ENCODE results near the gene VSIG1. TPM values are rescaled to one million over a fixed set of nuclear protein-coding genes. Genes with fewer than 3 reads are reported as not detected.

VSIG1 gene
- total RNA-seq, 1 donor from 2014 or later, result 0.58 TPM

DNA sequence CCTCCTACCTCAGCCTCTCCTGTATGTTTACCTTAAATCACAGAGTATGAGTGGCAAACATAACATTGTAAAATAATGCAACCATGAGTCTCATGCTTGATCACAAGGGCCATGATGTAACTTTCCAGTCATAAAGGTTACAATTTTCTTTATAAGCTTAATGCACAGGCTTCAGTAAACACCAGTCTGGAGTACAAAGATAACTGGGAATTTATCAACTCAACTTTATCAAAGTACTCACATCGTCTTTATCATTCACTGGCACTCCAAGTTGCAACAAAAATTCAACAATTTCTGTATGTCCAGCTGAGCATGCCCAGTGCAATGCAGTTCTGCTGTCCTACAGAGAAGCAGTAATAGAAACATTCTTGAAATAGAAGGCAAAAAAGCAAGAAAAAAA, 43.6 kb downstream of the VSIG1 start:
- no peaks in the 10 kb centered on the region for H3K9me3 Mint-ChIP-seq
- no peak for DNase-seq
- no peak overlapping the region for H3K4me3 Mint-ChIP-seq
- peaks cover 13% of the 10 kb centered on the region for H3K36me3 Mint-ChIP-seq (ENCODE audit: low read depth)
- intact Hi-C loops (cut with micrococcal nuclease), result no loop called here
- H3K27ac Mint-ChIP-seq, result no peak overlapping the region
- no peaks in the 10 kb centered on the region for H3K27me3 Mint-ChIP-seq
- H3K4me1 Mint-ChIP-seq, result peaks cover 2% of the 10 kb centered on the region

DNA sequence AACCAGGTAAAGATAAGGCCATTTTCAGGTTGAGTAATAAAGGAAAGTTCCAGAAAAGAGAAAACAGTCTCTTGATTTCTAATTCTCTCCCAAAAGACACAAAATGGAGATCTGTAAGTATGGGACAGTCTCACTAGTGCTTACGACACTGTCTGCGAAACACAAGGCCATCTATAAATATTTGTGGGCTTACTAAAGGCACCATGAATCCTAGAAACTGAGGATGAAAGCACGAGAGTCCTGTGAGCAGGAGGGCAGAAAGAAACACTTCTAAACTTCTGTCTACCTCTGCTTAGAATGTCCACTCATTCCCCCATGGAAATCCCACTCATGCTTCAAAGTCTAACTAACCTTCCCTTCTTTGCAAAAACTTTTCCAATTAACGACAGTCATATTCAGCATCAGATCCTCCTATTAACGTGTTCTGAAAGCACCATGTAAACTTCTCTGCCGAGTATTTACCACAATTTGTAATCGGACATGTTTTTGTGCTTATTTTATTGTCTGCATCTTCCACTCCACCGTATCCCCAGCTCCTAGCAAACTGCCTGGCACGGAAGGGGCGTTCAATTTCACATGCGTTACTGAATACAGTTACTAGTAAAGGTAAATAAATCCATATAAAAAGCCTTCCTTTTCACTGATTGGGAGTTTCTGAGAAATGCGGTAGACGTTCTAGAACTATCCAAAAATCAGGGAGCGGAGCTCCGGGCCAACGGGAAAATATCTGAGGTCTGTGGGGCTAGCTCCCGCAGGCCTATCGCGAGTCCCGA, 45.8 kb downstream of the VSIG1 start:
- H3K4me3 Mint-ChIP-seq, result no peak overlapping the region
- peak; percentile 52 for DNase-seq
- no peaks in the 10 kb centered on the region for H3K9me3 Mint-ChIP-seq
- H3K27ac Mint-ChIP-seq, result no peak overlapping the region
- H3K27me3 Mint-ChIP-seq, result no peaks in the 10 kb centered on the region
- H3K4me1 Mint-ChIP-seq, result peaks cover 6% of the 10 kb centered on the region
- intact Hi-C loops (cut with micrococcal nuclease), result loop anchor here (1.0 to 5.0 kb wide), 2 partner anchors 972 to 1447 kb away; partner anchors contain the start of genes NXT2 and RBM41
- H3K36me3 Mint-ChIP-seq (ENCODE audit: low read depth), result peaks cover 8% of the 10 kb centered on the region

- no peak within 1 kb of the TSS for H3K4me3 Mint-ChIP-seq
- peaks cover 8% of the 10 kb centered on the region for H3K36me3 Mint-ChIP-seq (ENCODE audit: low read depth)
- intact Hi-C loops (cut with micrococcal nuclease), result loop anchor here (1.0 to 5.0 kb wide), 2 partner anchors 973 to 1446 kb away; partner anchors contain the start of genes NXT2 and RBM41
- H3K27me3 Mint-ChIP-seq, result no peaks in the 10 kb centered on the region
- no peaks in the 10 kb centered on the region for H3K9me3 Mint-ChIP-seq
- H3K4me1 Mint-ChIP-seq, result peaks cover 6% of the 10 kb centered on the region
- DNase-seq, result peak; percentile 96
- H3K27ac Mint-ChIP-seq, result no peak within 1 kb of the TSS
Measured at GRCh38 chrX:108091264-108091877, 46.5 kb downstream of the VSIG1 start, which contains the start of the genes ATG4A and PSMD10. Gene ATG4A, plus strand, starts transcription at chrX:108091778. Its CDS starts 49 bp downstream, at chrX:108091827. Gene PSMD10, minus strand, starts transcription at chrX:108091542. Its CDS starts 22 bp downstream, at chrX:108091520.

- H3K36me3 Mint-ChIP-seq (ENCODE audit: low read depth), result peaks cover 8% of the 10 kb centered on the region
- no peaks in the 10 kb centered on the region for H3K9me3 Mint-ChIP-seq
- intact Hi-C loops (cut with micrococcal nuclease), result loop anchor here (1.0 to 5.0 kb wide), 2 partner anchors 974 to 1445 kb away; partner anchors contain the start of genes NXT2 and RBM41
- H3K4me3 Mint-ChIP-seq, result no peak overlapping the region
- no peak for DNase-seq
- H3K27ac Mint-ChIP-seq, result no peak overlapping the region
- peaks cover 6% of the 10 kb centered on the region for H3K4me1 Mint-ChIP-seq
- H3K27me3 Mint-ChIP-seq, result no peaks in the 10 kb centered on the region
Measured at GRCh38 chrX:108091878-108092291, 47.0 kb downstream of the VSIG1 start.

- no peaks in the 10 kb centered on the region for H3K9me3 Mint-ChIP-seq
- H3K36me3 Mint-ChIP-seq (ENCODE audit: low read depth), result no peaks in the 10 kb centered on the region
- intact Hi-C loops (cut with micrococcal nuclease), result no loop called here
- no peaks in the 10 kb centered on the region for H3K27me3 Mint-ChIP-seq
- H3K4me1 Mint-ChIP-seq, result peaks cover 6% of the 10 kb centered on the region
- DNase-seq, result no peak
- no peak overlapping the region for H3K4me3 Mint-ChIP-seq
- H3K27ac Mint-ChIP-seq, result no peak overlapping the region
Measured at GRCh38 chrX:108097380-108097779, 52.5 kb downstream of the VSIG1 start.

- H3K27me3 Mint-ChIP-seq, result no peaks in the 10 kb centered on the region
- H3K4me1 Mint-ChIP-seq, result no peaks in the 10 kb centered on the region
- no peak overlapping the region for H3K27ac Mint-ChIP-seq
Measured at GRCh38 chrX:108105473-108105872, 60.6 kb downstream of the VSIG1 start.

DNA sequence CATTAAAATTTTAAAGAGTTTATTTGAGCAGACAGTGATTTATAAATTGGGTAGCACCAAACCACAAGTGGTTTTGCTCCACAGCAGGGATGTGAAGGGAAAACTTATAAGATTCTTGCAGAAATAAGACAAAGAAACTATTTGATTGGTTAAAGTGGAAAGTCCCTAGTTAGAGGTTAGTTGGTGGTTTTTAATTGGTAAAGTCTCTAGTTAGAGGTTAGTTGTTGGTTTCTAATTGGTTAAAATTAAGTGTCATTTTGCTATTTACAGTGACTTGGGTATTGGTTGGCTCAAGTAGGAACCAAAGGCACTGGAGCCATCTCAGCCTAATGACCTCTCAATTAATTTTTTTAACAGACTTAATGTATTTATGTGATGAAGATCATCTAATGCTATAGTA, 69.7 kb downstream of the VSIG1 start:
- H3K9me3 Mint-ChIP-seq, result no peaks in the 10 kb centered on the region
- H3K4me3 Mint-ChIP-seq, result no peak overlapping the region
- H3K27me3 Mint-ChIP-seq, result no peaks in the 10 kb centered on the region
- DNase-seq, result no peak
- intact Hi-C loops (cut with micrococcal nuclease), result no loop called here
- no peak overlapping the region for H3K27ac Mint-ChIP-seq
- H3K4me1 Mint-ChIP-seq, result no peaks in the 10 kb centered on the region
- no peaks in the 10 kb centered on the region for H3K36me3 Mint-ChIP-seq (ENCODE audit: low read depth)

More at GRCh38 chrX:108105473-108105872, 60.6 kb downstream of the VSIG1 start:
- no peak overlapping the region for H3K4me3 Mint-ChIP-seq
- DNase-seq, result no peak
- intact Hi-C loops (cut with micrococcal nuclease), result no loop called here
- H3K9me3 Mint-ChIP-seq, result no peaks in the 10 kb centered on the region
- H3K36me3 Mint-ChIP-seq (ENCODE audit: low read depth), result no peaks in the 10 kb centered on the region

DNA sequence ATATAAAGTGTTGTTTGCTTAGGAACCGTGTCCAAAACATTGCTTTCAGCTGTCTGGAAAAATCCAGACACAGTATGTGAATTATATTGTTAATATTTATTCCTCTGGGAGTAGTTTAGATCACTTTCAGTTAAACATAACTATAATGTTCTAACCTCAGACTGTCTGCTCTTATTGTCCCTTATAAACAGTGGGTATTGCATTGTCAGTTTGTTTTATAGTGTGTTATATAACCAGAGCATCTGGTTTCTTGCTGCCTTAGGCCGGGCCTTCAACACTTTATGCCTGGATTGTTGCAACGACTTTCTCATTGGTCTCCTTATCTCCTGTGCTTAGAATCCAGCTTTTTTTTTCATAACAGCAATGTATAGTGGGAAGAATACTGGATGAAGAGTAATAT, 73.1 kb downstream of the VSIG1 start:
- intact Hi-C loops (cut with micrococcal nuclease), result no loop called here

DNA sequence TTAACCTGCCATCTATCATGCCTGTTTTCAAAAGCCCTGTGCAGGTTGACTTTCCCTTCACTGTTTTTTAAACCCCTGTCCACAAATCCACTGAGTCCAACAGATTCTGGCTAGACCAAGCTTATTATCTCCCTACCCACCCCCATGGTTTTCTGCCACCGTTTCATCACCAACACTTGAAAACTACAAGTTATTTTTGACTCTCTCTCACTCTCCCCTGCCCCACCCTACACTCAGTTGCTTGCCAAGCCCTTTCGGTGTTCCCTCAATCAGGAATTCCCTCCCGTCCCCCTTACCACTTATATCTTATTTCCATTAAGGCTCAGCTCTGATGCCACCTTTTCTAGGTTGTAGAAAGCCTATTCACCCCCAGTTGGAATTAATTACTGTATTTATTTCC, 76.4 kb downstream of the VSIG1 start:
- Mint-ChIP-seq H3K27me3 (no peaks in the 10 kb centered on the region), H3K9me3 (no peaks in the 10 kb centered on the region), H3K36me3 (ENCODE audit: low read depth) (no peaks in the 10 kb centered on the region), H3K4me1 (peaks cover 2% of the 10 kb centered on the region), H3K27ac (no peak overlapping the region), H3K4me3 (no peak overlapping the region)
- DNase-seq, result no peak
- intact Hi-C loops (cut with micrococcal nuclease), result no loop called here

More for the DNA sequence above, 73.1 kb downstream of the VSIG1 start:
- no peak for DNase-seq
- Mint-ChIP-seq H3K4me3 (no peak overlapping the region), H3K9me3 (no peaks in the 10 kb centered on the region), H3K27ac (no peak overlapping the region), H3K4me1 (peaks cover 2% of the 10 kb centered on the region), H3K27me3 (no peaks in the 10 kb centered on the region), H3K36me3 (ENCODE audit: low read depth) (no peaks in the 10 kb centered on the region)

DNA sequence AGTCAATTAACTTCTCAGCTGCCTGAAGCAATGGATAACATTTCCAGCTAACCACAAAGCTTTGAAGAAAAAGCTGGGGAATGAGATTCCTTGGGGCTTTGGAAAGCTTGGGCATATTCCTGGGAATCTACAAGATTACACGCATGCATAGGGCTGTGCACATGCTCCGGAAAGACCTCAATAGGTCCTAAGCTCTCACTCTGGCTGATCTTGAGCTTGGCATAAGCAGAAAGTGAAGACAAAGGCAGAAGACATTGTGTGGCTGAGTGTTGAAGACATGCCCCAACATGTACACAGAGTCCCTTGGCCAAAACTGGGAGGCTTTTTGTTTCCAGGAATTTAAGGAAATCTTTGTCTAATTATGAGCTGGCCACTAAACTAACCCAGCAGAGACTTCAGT, 77.9 kb downstream of the VSIG1 start:
- H3K4me1 Mint-ChIP-seq, result peaks cover 2% of the 10 kb centered on the region
- no peaks in the 10 kb centered on the region for H3K36me3 Mint-ChIP-seq (ENCODE audit: low read depth)
- DNase-seq, result no peak
- H3K9me3 Mint-ChIP-seq, result no peaks in the 10 kb centered on the region
- H3K27me3 Mint-ChIP-seq, result no peaks in the 10 kb centered on the region
- no peak overlapping the region for H3K4me3 Mint-ChIP-seq
- H3K27ac Mint-ChIP-seq, result no peak overlapping the region
- intact Hi-C loops (cut with micrococcal nuclease), result no loop called here

- intact Hi-C loops (cut with micrococcal nuclease), result no loop called here
- H3K4me1 Mint-ChIP-seq, result peaks cover 2% of the 10 kb centered on the region
- peaks cover 1% of the 10 kb centered on the region for H3K36me3 Mint-ChIP-seq (ENCODE audit: low read depth)
- no peak overlapping the region for H3K4me3 Mint-ChIP-seq
- H3K27ac Mint-ChIP-seq, result no peak overlapping the region
- H3K27me3 Mint-ChIP-seq, result no peaks in the 10 kb centered on the region
- H3K9me3 Mint-ChIP-seq, result no peaks in the 10 kb centered on the region
- DNase-seq, result no peak
Measured at GRCh38 chrX:108123591-108124366, 78.9 kb downstream of the VSIG1 start.

DNA sequence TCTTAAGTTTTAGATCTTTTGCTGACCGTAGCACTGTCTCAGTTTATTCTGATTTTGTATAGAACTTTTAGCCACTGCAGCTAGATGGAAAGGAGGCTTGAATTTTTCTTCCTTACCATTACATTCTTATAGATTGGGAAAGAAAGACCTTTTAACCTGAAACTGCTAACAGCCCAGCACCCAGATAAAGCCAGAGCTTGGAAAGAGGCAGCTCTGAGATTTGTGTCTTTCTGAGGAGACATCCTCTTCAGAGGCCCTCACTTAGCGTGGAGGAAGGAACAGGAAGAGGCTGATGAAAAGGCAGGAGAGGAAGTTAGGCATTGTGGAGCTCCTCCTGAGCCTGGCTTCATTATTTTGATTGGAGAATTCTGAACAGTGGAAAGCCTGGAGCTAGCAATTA, 81.8 kb downstream of the VSIG1 start:
- Mint-ChIP-seq H3K4me1 (no peaks in the 10 kb centered on the region), H3K27ac (no peak overlapping the region), H3K9me3 (no peaks in the 10 kb centered on the region), H3K36me3 (ENCODE audit: low read depth) (peaks cover 10% of the 10 kb centered on the region), H3K27me3 (no peaks in the 10 kb centered on the region), H3K4me3 (no peak overlapping the region)
- DNase-seq, result no peak
- intact Hi-C loops (cut with micrococcal nuclease), result no loop called here

DNA sequence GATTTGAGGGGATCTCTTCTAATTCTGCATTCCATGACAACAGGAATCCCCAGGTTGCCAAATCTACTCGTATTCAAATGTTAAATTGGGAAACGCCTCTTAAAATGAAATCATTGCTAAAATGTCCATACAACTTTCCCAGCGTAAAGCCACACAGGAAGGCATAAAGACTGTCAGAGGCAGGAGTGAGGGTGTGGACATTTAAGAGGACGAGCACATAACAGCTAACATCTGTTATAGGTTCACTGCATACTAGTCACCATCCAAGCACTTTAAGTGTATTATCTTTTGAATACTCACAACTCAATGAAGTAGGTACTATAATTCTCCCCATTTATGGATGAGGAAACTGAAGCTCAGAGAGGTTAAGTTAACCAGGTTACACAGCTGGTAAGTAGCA, 82.3 kb downstream of the VSIG1 start:
- Mint-ChIP-seq H3K27ac (no peak overlapping the region), H3K4me3 (no peak overlapping the region), H3K36me3 (ENCODE audit: low read depth) (peaks cover 12% of the 10 kb centered on the region), H3K4me1 (no peaks in the 10 kb centered on the region), H3K27me3 (no peaks in the 10 kb centered on the region), H3K9me3 (no peaks in the 10 kb centered on the region)
- no peak for DNase-seq
- intact Hi-C loops (cut with micrococcal nuclease), result no loop called here

Measured in activated CD4-positive, alpha-beta T cell treated with anti-CD3 and anti-CD28 coated beads, Interleukin-2, amount 10 ng/mL, durations not matched to agents 24 days and 14 days (primary cell).